ENCODE measurements around the gene OSBPL1A.

GRCh38 chr18:24293254-24293653 lies 104.4 kb downstream of the OSBPL1A start:
- TF ChIP-seq POLR2A (IDR thresholded peaks at IDR 0.05; ENCODE audit: low read length) (no peak), GATA1 (IDR thresholded peaks at IDR 0.05; ENCODE audit: low read depth, low read length) (no peak)
